Stimulated activated CD4-positive, alpha-beta T cell treated with anti-CD3 and anti-CD28 coated beads, Interleukin-15, amount 100 ng/mL, for 1 hour (primary cell): ENCODE results near the gene FGD4.

Experiments used
- DNase-seq, 2 donors: peaks; one replicate each; pipeline ENCODE4 v3.0.0-alpha.2; 2020; ENCODE audit warnings: low read depth in 1 of 2, low spot score in 1 of 2

The FGD4 gene

GRCh38 chr12:32399370-32400113, at the start of gene FGD4:
Gene FGD4 (plus strand): TSS chr12:32399558.
- peak in 1 of 2 donors; percentile 13 for DNase-seq

- no peak for DNase-seq
Measured at GRCh38 chr12:32353540-32353939, 45.8 kb upstream of the FGD4 start.

- no peak for DNase-seq
Measured at GRCh38 chr12:32357601-32358249, 41.6 kb upstream of the FGD4 start.

- no peak for DNase-seq
Measured at GRCh38 chr12:32360956-32361355, 38.4 kb upstream of the FGD4 start.

- no peak for DNase-seq
Measured at GRCh38 chr12:32362892-32363291, 36.5 kb upstream of the FGD4 start.

- no peak for DNase-seq
Measured at GRCh38 chr12:32365473-32366064, 33.8 kb upstream of the FGD4 start.

- no peak for DNase-seq
Measured at GRCh38 chr12:32366714-32367113, 32.6 kb upstream of the FGD4 start.

GRCh38 chr12:32367381-32367780, 32.0 kb upstream of the FGD4 start:
- DNase-seq, result no peak

GRCh38 chr12:32369202-32369601, 30.2 kb upstream of the FGD4 start:
- DNase-seq, result no peak

GRCh38 chr12:32377344-32378055, 21.9 kb upstream of the FGD4 start:
- DNase-seq, result no peak

- DNase-seq, result no peak
Measured at GRCh38 chr12:32379213-32379612, 20.1 kb upstream of the FGD4 start.

GRCh38 chr12:32379667-32380066, 19.7 kb upstream of the FGD4 start:
- DNase-seq, result no peak

GRCh38 chr12:32382226-32382625, 17.1 kb upstream of the FGD4 start:
- no peak for DNase-seq

GRCh38 chr12:32390572-32391219, 8.7 kb upstream of the FGD4 start:
- DNase-seq, result peak in 1 of 2 donors; percentile 1

GRCh38 chr12:32395026-32395425, 4.3 kb upstream of the FGD4 start:
- DNase-seq, result no peak

GRCh38 chr12:32397696-32398095, 1.7 kb upstream of the FGD4 start:
- no peak for DNase-seq

GRCh38 chr12:32398181-32398580, 1.2 kb upstream of the FGD4 start:
- DNase-seq, result no peak

GRCh38 chr12:32398816-32399369, 465 bp upstream of the FGD4 start:
- no peak for DNase-seq

GRCh38 chr12:32400114-32400672, 835 bp downstream of the FGD4 start:
- no peak for DNase-seq

GRCh38 chr12:32400866-32401265, 1.5 kb downstream of the FGD4 start:
- DNase-seq, result no peak

- no peak for DNase-seq
Measured at GRCh38 chr12:32402170-32402569, 2.8 kb downstream of the FGD4 start.
